NCI-H1092 treated with DMSO at 0.1 percent for 48 hours (cell line): ENCODE results near the gene WDR43.

Experiments
- DNase-seq: peaks from one replicate; lab custom pipeline; 2025; lab: John Stamatoyannopoulos, UW

WDR43 gene

DNA sequence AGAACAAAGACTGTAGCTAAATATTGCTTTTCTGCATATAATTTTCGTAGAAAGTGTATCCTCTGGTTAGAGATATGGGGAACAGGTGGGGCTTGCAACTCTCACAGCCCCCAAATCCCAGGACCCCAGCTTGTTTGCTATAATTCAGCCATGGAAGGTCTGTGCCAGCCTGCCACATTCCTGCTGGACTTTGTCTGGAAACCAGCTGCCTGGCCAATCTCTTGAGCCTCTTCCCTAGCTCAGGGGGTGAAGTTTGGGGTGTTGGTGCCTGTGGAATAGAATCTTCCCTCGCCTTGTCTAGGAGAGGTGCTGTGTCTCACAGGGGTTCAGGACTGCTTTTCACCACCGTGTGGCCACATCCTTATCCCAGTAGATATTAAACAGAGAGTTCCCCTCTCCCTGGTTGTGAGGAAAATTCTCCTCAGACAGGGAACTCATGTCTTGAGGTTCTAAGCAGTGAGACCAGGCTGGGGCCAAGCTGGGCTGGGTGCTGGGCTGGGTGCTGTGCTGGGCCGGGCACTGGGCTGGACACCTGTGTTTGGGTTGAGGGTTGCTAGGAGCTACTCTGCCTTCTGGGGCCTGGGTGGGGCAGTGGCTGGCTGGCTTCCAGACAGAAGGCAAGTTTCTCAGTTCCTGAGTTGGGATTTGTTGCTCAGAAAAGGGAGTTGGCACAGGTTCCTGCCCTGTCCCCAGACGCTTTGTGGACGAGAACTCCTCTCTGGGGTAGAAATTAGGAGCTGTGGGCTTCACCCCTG lies 98.9 kb downstream of the WDR43 start:
- no peak for DNase-seq

GRCh38 chr2:28994074-28994473 lies 99.6 kb downstream of the WDR43 start:
- no peak for DNase-seq

DNA sequence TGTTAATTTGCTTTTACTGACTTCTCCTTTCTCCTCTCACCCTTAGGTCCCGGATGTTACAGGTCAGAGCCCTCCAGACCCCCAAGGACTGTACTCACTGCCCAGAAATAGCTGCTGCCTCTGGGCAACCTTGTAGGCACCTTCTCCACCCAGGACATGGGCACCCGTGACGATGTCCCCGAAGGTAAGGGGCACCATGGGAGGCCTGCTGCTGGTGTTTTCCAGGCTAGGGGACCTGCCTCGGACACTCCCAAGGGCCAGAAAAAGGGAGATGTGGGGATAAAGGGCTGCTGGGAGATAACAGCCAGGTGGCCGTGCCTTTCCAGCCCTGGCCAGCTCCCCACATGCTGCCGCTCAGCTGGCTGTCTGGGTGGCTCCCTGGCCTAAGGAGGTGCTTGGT lies 100.2 kb downstream of the WDR43 start:
- DNase-seq, result no peak

- DNase-seq, result no peak
Measured at GRCh38 chr2:28995765-28996750, 101.6 kb downstream of the WDR43 start.

GRCh38 chr2:28997237-28997846 lies 102.9 kb downstream of the WDR43 start:
- no peak for DNase-seq
